A673 (cell line): ENCODE results near the gene MAP4. TPM values are rescaled to one million over a fixed set of nuclear protein-coding genes. Genes with fewer than 3 reads are reported as not detected.

Experiments
- BruUV-seq: library from RNA; stranded (reverse); fragments of 400-500 nt; replicated peaks from 2 replicates; lab custom pipeline; 2021; lab: Mats Ljungman, UMichigan
- CTCF ChIA-PET: fragments of 300-600 bp; sonication (Branson Sonifier 250); formaldehyde crosslinking; loops from one replicate; lab custom pipeline; 2022; ENCODE audit warnings: antibody characterized with exemption; lab: Charles Lee
- POLR2A ChIA-PET: fragments of 300-600 bp; sonication (Branson Sonifier 250); formaldehyde crosslinking; loops from one replicate; lab custom pipeline; 2022; ENCODE audit warnings: antibody characterized with exemption; ENCODE audit not compliant: low non-redundant PET; lab: Charles Lee
- DNase-seq: peaks from one replicate; pipeline ENCODE4 v3.0.0-alpha.2; 2015; ENCODE audit warnings: low spot score
- H3K27ac ChIP-seq: fragments of 200-600 bp; sonication (generic); 2 replicates; pipeline ENCODE4 v1.5.1; 2016; ENCODE audit warnings: mixed run types, low read depth, mild to moderate bottlenecking, mixed read lengths, antibody characterized with exemption, low read length; ENCODE audit not compliant: poor library complexity, severe bottlenecking
- H3K27me3 ChIP-seq: fragments of 200-600 bp; sonication (generic); replicated peaks from 2 replicates; pipeline ENCODE4 v1.6.1; 2017; ENCODE audit warnings: mixed run types, low read depth, mild to moderate bottlenecking, mixed read lengths, antibody characterized with exemption, low read length; ENCODE audit not compliant: insufficient read depth, poor library complexity
- H3K36me3 ChIP-seq: fragments of 200-600 bp; sonication (generic); 2 replicates; pipeline ENCODE4 v1.6.1; 2016; ENCODE audit warnings: mixed run types, mild to moderate bottlenecking, mixed read lengths, antibody characterized with exemption, low read length; ENCODE audit not compliant: insufficient read depth, poor library complexity, severe bottlenecking
- H3K4me1 ChIP-seq: fragments of 200-600 bp; sonication (generic); 2 replicates; pipeline ENCODE4 v1.6.1; 2017; ENCODE audit warnings: mixed run types, mild to moderate bottlenecking, mixed read lengths, antibody characterized with exemption, low read length; ENCODE audit not compliant: insufficient read depth, poor library complexity, severe bottlenecking
- H3K4me3 ChIP-seq: fragments of 200-600 bp; sonication (generic); 2 replicates; pipeline ENCODE4 v1.5.1; 2016; ENCODE audit warnings: low read depth, mixed run types, mild to moderate bottlenecking, mixed read lengths, low read length; ENCODE audit not compliant: poor library complexity, severe bottlenecking
- H3K9me3 ChIP-seq: fragments of 200-600 bp; sonication (generic); 2 replicates; pipeline ENCODE4 v1.6.1; 2016; ENCODE audit warnings: mixed run types, low read depth, mild to moderate bottlenecking, mixed read lengths, antibody characterized with exemption, low read length; ENCODE audit not compliant: poor library complexity, severe bottlenecking
- EZH2 ChIP-seq: fragments of 200-600 bp; sonication (generic); IDR thresholded peaks from 2 replicates; pipeline ENCODE4 v1.6.1; 2017; ENCODE audit warnings: borderline replicate concordance, low read depth, mild to moderate bottlenecking, mixed read lengths, antibody characterized with exemption, low read length; ENCODE audit not compliant: poor library complexity, severe bottlenecking
- intact Hi-C: fragments of 100-400 bp; cut with micrococcal nuclease; formaldehyde crosslinking; loops from one replicate; pipeline ENCODE4 v1.10.0; 2022; ENCODE audit not compliant: unreplicated experiment
- total RNA-seq: library from RNA; stranded (reverse); gene quantifications from 2 replicates; pipeline ENCODE4 v1.2.3, GENCODE V29; 2021
- TF ChIP-seq, protein P1 (sequence below): fragments of 300-800, 200-600 bp; sonication (generic); conservative IDR thresholded peaks from 2 replicates; pipeline ENCODE4 v1.5.1; 2017; ENCODE audit warnings: low read depth, mild to moderate bottlenecking, antibody characterized with exemption, low read length, moderate library complexity, mixed read lengths

Gene MAP4
- total RNA-seq, 1 experiment from 2014 or later: 105 TPM

DNA sequence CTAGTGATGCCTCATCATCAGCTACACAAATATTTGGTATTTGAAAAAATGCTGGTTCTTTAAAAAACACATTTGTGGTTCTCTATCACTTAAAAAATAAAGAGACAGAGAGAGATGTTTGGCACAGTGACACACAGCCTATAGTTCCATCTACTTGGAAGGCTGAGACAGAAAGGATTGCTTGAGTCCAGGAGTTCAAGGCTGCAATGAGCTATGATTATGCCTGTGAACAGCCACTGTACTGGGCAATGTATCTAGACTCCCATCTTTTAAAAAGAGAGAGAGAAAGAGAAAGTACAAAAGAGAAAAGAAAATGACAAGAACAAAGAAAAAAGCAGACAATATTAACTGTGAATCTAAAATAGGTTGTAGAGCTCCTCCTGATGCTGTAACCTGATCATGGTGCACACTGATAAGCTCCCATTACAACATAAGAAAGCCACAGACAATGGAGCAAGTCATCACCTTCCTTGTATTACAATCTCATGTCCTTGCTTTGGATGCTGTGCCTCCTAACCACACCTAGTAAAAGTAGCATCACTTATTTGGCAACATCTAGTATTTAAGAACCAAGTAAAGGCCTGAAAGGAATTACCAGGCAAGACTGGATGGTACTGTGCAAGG lies 31.7 kb upstream of the MAP4 start:
- no TSS peak for BruUV-seq
- H3K27ac ChIP-seq: no peak overlapping the region
- ChIA-PET POLR2A (no interaction called here), CTCF (interaction anchor here (0.6 kb wide), 1 partner anchor 61 kb away, joined by 4 read pairs; no protein-coding TSS in a partner anchor)
- H3K27me3 ChIP-seq: no peaks in the 10 kb centered on the region
- intact Hi-C loops: no loop called here
- no peaks in the 10 kb centered on the region for H3K4me1 ChIP-seq
- no peak for DNase-seq
- H3K36me3 ChIP-seq: no peaks in the 10 kb centered on the region
- H3K9me3 ChIP-seq: no peaks in the 10 kb centered on the region
- TF ChIP-seq, protein P1, sequence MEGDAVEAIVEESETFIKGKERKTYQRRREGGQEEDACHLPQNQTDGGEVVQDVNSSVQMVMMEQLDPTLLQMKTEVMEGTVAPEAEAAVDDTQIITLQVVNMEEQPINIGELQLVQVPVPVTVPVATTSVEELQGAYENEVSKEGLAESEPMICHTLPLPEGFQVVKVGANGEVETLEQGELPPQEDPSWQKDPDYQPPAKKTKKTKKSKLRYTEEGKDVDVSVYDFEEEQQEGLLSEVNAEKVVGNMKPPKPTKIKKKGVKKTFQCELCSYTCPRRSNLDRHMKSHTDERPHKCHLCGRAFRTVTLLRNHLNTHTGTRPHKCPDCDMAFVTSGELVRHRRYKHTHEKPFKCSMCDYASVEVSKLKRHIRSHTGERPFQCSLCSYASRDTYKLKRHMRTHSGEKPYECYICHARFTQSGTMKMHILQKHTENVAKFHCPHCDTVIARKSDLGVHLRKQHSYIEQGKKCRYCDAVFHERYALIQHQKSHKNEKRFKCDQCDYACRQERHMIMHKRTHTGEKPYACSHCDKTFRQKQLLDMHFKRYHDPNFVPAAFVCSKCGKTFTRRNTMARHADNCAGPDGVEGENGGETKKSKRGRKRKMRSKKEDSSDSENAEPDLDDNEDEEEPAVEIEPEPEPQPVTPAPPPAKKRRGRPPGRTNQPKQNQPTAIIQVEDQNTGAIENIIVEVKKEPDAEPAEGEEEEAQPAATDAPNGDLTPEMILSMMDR: no peak
- TF ChIP-seq EZH2: no peak
- no peak overlapping the region for H3K4me3 ChIP-seq

DNA sequence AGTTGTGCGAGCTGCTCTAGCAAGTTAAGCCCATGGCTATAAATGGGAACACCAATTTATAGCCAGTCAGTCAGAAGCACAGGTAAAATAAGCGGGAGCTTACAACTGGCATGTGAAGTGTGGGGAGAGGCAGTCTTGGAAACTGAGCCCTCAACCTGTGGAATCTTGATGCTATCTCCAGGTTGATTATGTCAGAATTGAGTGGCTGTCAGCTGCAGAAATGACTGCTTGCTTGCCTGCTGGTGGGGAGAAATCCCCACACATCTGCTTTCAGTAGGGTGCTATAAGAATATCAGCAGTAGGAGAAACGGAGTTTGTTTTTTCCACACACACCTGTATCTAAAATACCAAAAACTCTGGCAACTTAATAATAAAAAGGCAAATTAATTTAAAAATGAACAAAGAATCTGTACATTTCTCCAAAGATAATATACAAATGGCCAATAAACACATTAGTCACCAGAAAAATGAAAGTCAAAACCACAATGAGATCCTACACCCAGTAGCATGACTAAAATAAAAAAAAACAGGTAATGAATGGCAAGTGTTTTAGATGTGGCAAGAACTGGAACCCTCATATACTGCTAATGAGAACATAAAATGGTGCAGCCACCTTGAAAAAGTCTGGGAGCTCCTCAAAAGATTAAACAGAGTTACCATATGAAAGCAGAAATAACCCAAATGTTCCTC lies 26.0 kb upstream of the MAP4 start:
- Histone ChIP-seq H3K4me3 (no peak overlapping the region), H3K36me3 (no peaks in the 10 kb centered on the region), H3K27ac (no peak overlapping the region), H3K4me1 (peaks cover 15% of the 10 kb centered on the region), H3K9me3 (no peaks in the 10 kb centered on the region), H3K27me3 (no peaks in the 10 kb centered on the region)
- no TSS peak for BruUV-seq
- no peak for TF ChIP-seq EZH2
- TF ChIP-seq, protein P1: no peak
- intact Hi-C loops: no loop called here
- CTCF ChIA-PET: no interaction called here
- POLR2A ChIA-PET: no interaction called here
- no peak for DNase-seq

DNA sequence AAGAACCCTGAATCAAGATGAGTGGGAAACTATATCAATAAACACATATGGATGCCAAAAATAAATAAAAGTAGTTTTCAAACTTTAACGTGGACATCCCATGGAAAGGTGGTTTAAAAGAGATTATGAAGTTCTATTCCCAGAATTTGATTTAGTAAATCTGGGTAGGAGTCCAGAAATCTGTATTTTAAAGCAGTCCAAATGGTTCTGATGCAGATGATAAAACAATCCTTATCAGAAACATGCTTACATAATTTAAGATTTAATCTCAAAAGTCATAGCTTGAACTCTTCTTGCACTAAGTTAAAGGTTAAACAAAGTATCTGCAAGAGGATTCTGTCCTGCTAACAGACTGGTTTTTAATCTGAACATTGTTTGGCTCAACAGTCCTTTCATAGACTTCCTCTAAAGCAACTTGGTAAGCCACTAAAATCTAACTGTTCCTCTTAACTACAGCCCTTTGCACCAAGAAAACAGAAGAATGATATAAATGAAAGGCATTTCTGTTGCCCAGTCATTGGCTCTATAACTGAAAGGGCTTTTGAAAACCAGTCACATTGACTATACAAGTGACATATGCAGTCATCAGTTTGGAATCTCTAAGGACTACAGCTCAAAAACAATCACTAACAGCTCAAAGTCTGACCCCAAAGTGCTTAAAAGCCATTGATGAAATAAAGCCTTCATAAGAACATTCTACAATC lies 23.4 kb upstream of the MAP4 start:
- no TSS peak for BruUV-seq
- TF ChIP-seq EZH2: no peak
- TF ChIP-seq, protein P1: no peak
- H3K27ac ChIP-seq: peak overlapping the region; percentile 37
- ChIA-PET POLR2A (interaction anchor here (0.7 kb wide), 1 partner anchor 39 kb away, joined by 3 read pairs; no protein-coding TSS in a partner anchor), CTCF (no interaction called here)
- intact Hi-C loops: no loop called here
- DNase-seq: peak; percentile 29
- no peaks in the 10 kb centered on the region for H3K27me3 ChIP-seq
- peaks cover 15% of the 10 kb centered on the region for H3K4me1 ChIP-seq
- H3K9me3 ChIP-seq: no peaks in the 10 kb centered on the region
- no peak overlapping the region for H3K4me3 ChIP-seq
- no peaks in the 10 kb centered on the region for H3K36me3 ChIP-seq
